CD4-positive, alpha-beta T cell treated with Interleukin-4 for 4 hours (primary cell): ENCODE measurements around the gene PLA2G2D.
A peak's percentile ranks its signal among the peaks of the same experiment; 100 is the strongest.

Experiments
- DNase-seq: peaks from one replicate; pipeline ENCODE4 v3.0.0-alpha.2; 2020

The PLA2G2D gene, protein sequence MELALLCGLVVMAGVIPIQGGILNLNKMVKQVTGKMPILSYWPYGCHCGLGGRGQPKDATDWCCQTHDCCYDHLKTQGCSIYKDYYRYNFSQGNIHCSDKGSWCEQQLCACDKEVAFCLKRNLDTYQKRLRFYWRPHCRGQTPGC

GRCh38 chr1:20119347-20119746 is at the start of gene PLA2G2D:
TSS of gene PLA2G2D (minus strand) at chr1:20119536. CDS start at chr1:20119498, 38 bp downstream.
- no peak for DNase-seq

- DNase-seq, result no peak
Observed at GRCh38 chr1:20168564-20169491, 49.5 kb upstream of the PLA2G2D start.

DNA sequence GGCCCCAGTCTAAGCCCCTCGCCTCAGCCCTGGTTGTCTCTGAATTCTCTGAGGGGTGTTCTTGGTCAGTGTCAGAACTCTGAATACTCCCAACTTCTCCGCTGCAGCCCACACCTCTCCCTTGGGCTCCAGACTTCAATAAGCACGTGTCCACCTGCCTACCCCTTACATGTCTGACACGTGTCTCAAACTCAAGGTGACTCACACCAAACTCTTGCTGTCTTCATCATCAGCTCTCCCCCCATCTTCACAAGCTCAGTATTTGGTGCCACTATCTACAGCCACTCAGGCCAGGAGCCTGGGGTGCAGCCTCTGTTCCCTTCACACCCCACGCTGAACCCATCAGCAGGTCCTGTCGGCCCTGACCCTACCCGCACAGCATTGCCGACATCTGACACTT is 47.8 kb upstream of the PLA2G2D start:
- DNase-seq, result no peak

GRCh38 chr1:20166051-20166450 is 46.7 kb upstream of the PLA2G2D start:
- no peak for DNase-seq

DNA sequence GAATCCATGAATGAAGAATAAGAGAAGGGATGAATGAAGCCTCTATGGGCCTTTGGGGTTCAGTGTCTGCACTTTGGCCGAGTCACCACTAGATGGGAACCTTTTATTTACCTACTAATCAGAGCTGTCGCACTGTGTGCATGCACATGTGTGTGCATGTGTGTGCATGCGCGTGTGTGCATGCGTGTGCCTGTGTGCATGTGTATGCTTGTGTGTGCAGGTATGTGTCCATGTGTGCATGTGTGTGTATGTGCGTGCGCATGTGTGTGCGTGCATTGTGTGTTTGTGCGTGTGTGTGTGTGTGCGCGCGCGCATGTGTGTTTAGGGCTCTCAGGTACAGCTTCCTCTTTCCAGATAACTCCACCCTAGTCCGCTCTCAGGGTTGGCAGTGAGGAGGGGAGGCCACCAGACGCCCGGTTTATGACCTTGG is 46.2 kb upstream of the PLA2G2D start:
- DNase-seq, result no peak

GRCh38 chr1:20164694-20165202 is 45.4 kb upstream of the PLA2G2D start:
- DNase-seq, result no peak

- DNase-seq, result no peak
Observed at GRCh38 chr1:20160034-20160433, 40.7 kb upstream of the PLA2G2D start.

GRCh38 chr1:20158358-20159070 is 39.2 kb upstream of the PLA2G2D start:
- no peak for DNase-seq

GRCh38 chr1:20154301-20154831 is 35.0 kb upstream of the PLA2G2D start:
- peak; percentile 16 for DNase-seq

GRCh38 chr1:20153000-20153418 is 33.7 kb upstream of the PLA2G2D start:
- DNase-seq, result no peak

- no peak for DNase-seq
Observed at GRCh38 chr1:20152599-20152930, 33.2 kb upstream of the PLA2G2D start.

DNA sequence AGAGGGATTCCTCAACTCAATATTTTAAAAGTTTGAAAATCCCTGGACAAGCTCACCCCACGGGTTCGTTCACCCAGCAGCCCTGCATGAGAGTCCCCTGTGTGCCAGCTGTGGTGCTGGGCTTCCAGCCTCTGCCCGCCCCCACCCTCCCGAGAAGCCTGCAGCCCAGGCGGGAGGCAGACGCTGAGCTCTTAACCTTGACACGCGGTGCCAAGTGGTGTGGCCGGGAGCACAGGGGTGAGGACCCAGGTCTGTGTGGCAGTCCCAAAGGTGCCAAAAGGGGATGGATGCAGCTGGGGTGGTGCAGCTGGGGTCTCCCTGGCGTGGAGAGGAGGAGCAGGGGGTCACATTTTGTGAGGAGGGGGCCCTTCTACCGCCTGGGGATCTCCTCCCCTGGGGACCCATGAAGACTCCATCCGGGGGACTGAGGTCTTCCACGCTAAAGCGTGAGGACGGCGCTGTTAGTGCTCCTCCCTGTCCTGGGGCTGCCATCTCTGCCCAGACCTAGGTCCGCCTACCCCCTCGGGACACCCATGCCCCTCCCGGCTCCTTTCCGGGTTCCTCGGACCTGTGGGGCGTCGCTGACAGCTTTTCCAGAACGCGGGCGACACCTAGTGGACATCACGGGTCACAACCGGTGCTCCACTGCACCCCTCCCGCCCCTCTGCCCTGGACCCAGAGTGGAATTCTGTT is 32.7 kb upstream of the PLA2G2D start:
- peak; percentile 70 for DNase-seq

GRCh38 chr1:20150969-20151368 is 31.6 kb upstream of the PLA2G2D start:
- no peak for DNase-seq

DNA sequence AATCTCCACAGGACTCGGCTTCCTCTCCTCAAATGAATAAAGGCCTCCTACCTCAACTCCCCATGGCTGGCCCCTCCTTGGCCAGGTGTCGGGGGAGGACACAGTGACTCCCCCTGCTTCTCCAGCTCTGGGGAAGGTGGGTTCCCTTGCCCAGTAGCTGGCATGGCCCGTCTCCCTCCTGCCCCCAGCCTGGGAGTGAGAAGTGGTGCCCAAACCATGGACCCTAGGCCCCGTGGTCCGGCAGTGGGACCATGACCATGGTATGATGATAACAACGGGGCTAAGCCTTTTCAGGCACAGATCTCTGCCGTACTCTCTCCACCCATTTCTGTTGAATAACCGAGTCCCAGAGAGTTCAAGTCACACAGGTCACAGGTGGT is 31.0 kb upstream of the PLA2G2D start:
- DNase-seq, result no peak

GRCh38 chr1:20149601-20150325 is 30.4 kb upstream of the PLA2G2D start:
- no peak for DNase-seq

DNA sequence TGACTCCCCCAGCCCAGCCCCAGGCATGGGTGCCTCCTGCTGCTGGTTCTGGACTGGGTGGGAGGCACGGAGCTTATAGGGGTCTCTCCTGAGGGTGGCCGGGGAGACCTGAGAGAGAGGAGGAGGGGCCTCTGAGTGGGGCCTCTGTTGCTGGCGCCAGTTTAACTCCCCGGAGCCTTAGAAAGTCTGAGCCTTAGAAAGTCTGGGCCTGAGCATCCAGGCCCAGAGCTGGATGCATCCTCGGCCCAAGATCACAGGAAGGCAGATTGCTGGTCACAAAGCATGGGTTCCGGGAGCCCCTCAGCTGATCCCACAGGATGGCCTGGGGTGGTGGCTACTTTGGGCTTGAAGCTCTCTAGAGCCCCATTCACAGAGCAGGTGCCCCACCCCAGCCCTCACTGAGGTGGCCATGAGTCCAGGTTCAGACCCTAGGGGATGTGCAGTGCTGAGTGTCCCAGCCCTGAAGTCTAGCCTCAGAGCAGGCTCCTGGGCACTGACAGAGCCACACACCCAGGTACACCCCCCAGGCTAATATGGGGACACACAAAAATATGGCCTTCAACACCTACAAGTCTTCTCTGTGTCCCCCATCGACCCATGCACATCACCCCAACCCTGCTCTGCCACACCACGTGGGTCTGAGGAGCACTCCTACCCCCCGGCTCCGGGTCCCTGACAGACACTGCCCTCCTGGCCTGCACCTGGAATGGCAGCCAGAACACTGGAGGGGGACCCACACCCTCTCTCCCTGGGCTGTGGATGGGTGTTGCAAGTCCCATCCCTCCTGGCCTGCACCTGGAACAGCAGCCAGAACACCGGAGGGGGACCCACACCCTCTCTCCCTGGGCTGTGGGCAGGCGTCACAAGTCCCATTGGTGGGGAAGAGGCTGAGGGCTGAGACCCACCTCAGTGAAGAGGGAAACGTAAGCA is 29.5 kb upstream of the PLA2G2D start:
- no peak for DNase-seq

DNA sequence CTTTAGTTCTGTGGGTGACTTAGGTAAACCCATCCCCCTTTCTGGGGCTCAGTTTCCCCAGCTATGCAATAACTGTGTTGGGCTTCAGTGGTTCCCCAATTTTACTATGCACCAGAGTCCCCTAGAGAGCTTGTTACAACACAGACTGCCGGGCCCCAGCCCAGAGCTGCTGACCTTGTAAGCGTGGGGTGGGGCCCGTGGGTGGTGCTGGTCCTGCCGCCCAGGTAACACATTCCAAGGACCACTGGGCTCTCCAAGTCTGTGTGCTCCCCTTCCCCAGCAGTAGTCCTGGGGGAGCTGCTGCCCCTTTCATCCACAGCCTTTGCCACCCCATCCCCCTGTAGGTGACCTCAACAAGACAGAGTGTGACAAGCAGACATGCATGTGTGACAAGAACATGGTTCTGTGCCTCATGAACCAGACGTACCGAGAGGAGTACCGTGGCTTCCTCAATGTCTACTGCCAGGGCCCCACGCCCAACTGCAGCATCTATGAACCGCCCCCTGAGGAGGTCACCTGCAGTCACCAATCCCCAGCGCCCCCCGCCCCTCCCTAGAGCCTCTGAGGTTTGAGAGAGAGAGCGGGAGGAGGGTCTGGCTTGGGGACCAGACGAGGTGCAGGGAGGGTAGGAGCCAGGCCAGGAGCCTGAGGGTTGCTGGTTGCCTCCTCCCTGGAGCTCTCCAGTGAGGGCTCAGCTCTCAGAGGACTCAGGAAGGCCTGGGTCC is 28.7 kb upstream of the PLA2G2D start:
- no peak for DNase-seq

- no peak for DNase-seq
Observed at GRCh38 chr1:20143734-20144565, 24.6 kb upstream of the PLA2G2D start.

DNA sequence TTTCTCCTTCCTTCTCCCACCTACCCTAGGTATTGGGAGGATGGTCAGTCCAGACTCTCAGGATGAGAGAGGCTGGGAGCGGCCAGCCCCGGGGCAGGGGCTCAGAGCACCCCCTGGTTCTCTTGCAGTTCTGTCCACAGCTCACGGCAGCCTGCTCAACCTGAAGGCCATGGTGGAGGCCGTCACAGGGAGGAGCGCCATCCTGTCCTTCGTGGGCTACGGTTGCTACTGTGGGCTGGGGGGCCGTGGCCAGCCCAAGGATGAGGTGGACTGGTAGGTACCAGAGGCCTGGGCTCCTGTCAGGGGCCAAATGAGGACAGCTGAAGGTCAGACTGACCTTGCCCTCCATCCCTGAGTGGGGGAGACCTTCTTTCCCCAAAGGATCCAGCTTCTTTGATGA is 24.0 kb upstream of the PLA2G2D start:
- no peak for DNase-seq
